ENCODE measurements around the gene PIPOX.

DNA sequence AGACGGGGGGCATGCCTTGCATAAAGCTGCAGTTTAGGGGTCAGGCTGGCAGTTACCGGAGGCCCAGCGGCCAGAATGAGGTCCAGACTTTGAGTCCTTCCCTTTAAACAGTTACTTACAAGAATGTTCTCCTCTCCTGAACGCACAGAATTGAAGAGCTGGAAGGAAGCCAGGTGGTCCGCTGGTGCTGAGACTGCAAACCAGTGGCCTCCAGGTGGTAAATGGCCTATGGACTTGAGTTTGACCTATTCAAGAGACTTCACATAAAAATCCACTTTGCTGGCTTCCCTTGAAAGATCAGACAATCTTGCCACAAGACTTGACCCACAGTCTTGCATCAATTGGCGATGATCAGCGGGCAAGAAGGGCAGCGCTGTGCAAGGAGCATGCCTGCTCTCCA, 22.4 kb upstream of the PIPOX start:
- TF ChIP-seq CTCF (IDR thresholded peaks at IDR 0.05) (no peak), EP300 (IDR thresholded peaks at IDR 0.05) (no peak), POLR2AphosphoS5 (IDR thresholded peaks at IDR 0.05) (no peak)
